HepG2 (cell line): ENCODE measurements around the gene HPDL. TPM values are rescaled to one million over a fixed set of nuclear protein-coding genes. Genes with fewer than 3 reads are reported as not detected.

Experiments
- ATAC-seq: fragments of 200-7000 bp; cut with Tn5 transposase; 3 replicates; pipeline ENCODE4 v1.9.1; 2020; ENCODE audit warnings: mild to moderate bottlenecking, moderate library complexity
- BruUV-seq: library from RNA; stranded (reverse); fragments of 400-500 nt; replicated peaks from 2 replicates; lab custom pipeline; 2021; lab: Mats Ljungman, UMichigan
- CTCF ChIA-PET: fragments of 300-600 bp; formaldehyde crosslinking; extraction: SDS; loops from one replicate; lab custom pipeline; 2021; ENCODE audit warnings: low total read pairs, inconsistent platforms, low intra/inter-chr PET ratio; lab: Yijun Ruan, JAX
- POLR2A ChIA-PET: fragments of 350-600 bp; sonication (Branson Sonifier 250); formaldehyde crosslinking; loops from one replicate; lab custom pipeline; 2020; ENCODE audit warnings: antibody characterized with exemption, inconsistent platforms; lab: Yijun Ruan, JAX
- DNase-seq: peaks from one replicate; pipeline ENCODE4 v3.0.0-alpha.2; 2015; ENCODE audit warnings: low spot score
- FAIRE-seq: peaks from 3 replicates; lab custom pipeline; 2011; peaks lifted over from hg19 to GRCh38; lab: Jason Lieb, UNC
- H2AFZ ChIP-seq: one replicate; pipeline ENCODE4 v1.6.1; 2011; ENCODE audit warnings: low read length, inconsistent platforms
- H3K27ac ChIP-seq: fragments of 300-600 bp; 3 replicates; pipeline ENCODE4 v1.8.0; 2011; ENCODE audit warnings: mixed run types, mild to moderate bottlenecking, mixed read lengths, low read length, inconsistent platforms; ENCODE audit not compliant: insufficient read depth; ENCODE audit errors: extremely low read length
- H3K27me3 ChIP-seq, 2 experiments: fragments of 200-600 bp in 1 of 2; 2 replicates in 1 of 2; 3 replicates in 1 of 2; pipeline versions ENCODE4 v1.6.0 to v1.8.0; 2011; ENCODE audit warnings: low read length in 2 of 2, mild to moderate bottlenecking in 2 of 2, moderate library complexity in 2 of 2, inconsistent platforms in 1 of 2; ENCODE audit not compliant: insufficient read depth in 2 of 2, control insufficient read depth in 1 of 2
- H3K36me3 ChIP-seq, 2 experiments: fragments of 200-600 bp in 1 of 2; replicated peaks in 1 of 2; 2 replicates in 1 of 2; 3 replicates in 1 of 2; pipeline versions ENCODE4 v1.5.1 to v1.8.0; 2011; ENCODE audit warnings: low read length in 2 of 2, inconsistent platforms in 1 of 2; ENCODE audit not compliant: insufficient read depth in 2 of 2, control insufficient read depth in 1 of 2
- H3K4me1 ChIP-seq: 2 replicates; pipeline ENCODE4 v1.5.1; 2012; ENCODE audit warnings: low read length, inconsistent platforms; ENCODE audit not compliant: insufficient read depth
- H3K4me2 ChIP-seq: 2 replicates; pipeline ENCODE4 v1.6.0; 2011; ENCODE audit warnings: low read depth, low read length, inconsistent platforms
- H3K4me3 ChIP-seq, 3 experiments: fragments of 200-600 bp in 1 of 3; sonication (generic), shearing (Covaris generic) in 1 of 3; replicated peaks in 1 of 3; 2 replicates each; pipeline ENCODE4 v1.5.1; 2011 to 2016; ENCODE audit warnings: low read length in 3 of 3, inconsistent platforms in 2 of 3, low read depth in 2 of 3, mild to moderate bottlenecking in 2 of 3, control low read depth in 1 of 3, mixed read lengths in 1 of 3; ENCODE audit not compliant: insufficient read depth in 1 of 3
- H3K79me2 ChIP-seq: one replicate; pipeline ENCODE4 v1.6.1; 2011; ENCODE audit warnings: low read length, inconsistent platforms; ENCODE audit not compliant: insufficient read depth
- H3K9ac ChIP-seq: 2 replicates; pipeline ENCODE4 v1.6.0; 2011; ENCODE audit warnings: mild to moderate bottlenecking, low read depth, low read length, inconsistent platforms; ENCODE audit not compliant: insufficient read depth
- H3K9me3 ChIP-seq: 2 replicates; pipeline ENCODE4 v1.5.1; 2012; ENCODE audit warnings: mild to moderate bottlenecking, low read length
- H4K20me1 ChIP-seq: 2 replicates; pipeline ENCODE4 v1.6.0; 2011; ENCODE audit warnings: inconsistent platforms, mild to moderate bottlenecking, low read length, moderate library complexity; ENCODE audit not compliant: insufficient read depth
- ETV5 ChIP-seq: IDR thresholded peaks from 2 replicates; pipeline ENCODE4 v1.6.1; 2018; ENCODE audit warnings: missing biosample characterization, missing genetic modification reagents, inconsistent platforms, borderline replicate concordance
- GFI1 ChIP-seq: sonication (generic); formaldehyde crosslinking; IDR thresholded peaks from 2 replicates; pipeline ENCODE4 v1.5.0; 2020; ENCODE audit warnings: missing genetic modification reagents, mild to moderate bottlenecking, borderline replicate concordance
- IKZF4 ChIP-seq: sonication (generic); formaldehyde crosslinking; IDR thresholded peaks from 2 replicates; pipeline ENCODE4 v1.5.1; 2020; ENCODE audit warnings: borderline replicate concordance, mild to moderate bottlenecking, low read depth, missing genetic modification reagents; ENCODE audit errors: not compliant biosample characterization
- KDM1A ChIP-seq: IDR thresholded peaks from 2 replicates; pipeline ENCODE4 v1.6.1; 2016; ENCODE audit warnings: missing compliant biosample characterization
- NR3C1 ChIP-seq: sonication (generic); formaldehyde crosslinking; IDR thresholded peaks from 2 replicates; pipeline ENCODE4 v1.4.0; 2020; ENCODE audit warnings: missing genetic modification reagents
- RFXANK ChIP-seq: IDR thresholded peaks from 2 replicates; pipeline ENCODE4 v1.6.1; 2016
- ZNF121 ChIP-seq: sonication (generic); formaldehyde crosslinking; IDR thresholded peaks from 2 replicates; pipeline ENCODE4 v1.5.0; 2020; ENCODE audit warnings: mild to moderate bottlenecking, missing genetic modification reagents
- WGBS: methylation state at CpG from one replicate; pipeline ENCODE4 v1.1.6; 2017; ENCODE audit warnings: low lambda C conversion rate; 5-methylcytosine and 5-hydroxymethylcytosine counted together
- in situ Hi-C: cut with HindIII; loops from 2 replicates; pipeline ENCODE4 v1.10.0; 2017; ENCODE audit warnings: low pct_unique_long_range_greater_than_20kb; ENCODE audit not compliant: extremely low pct_ligation_motif_present
- intact Hi-C: fragments of 100-400 bp; cut with micrococcal nuclease; formaldehyde crosslinking; loops from one replicate; pipeline ENCODE4 v1.10.0; 2022; ENCODE audit not compliant: unreplicated experiment
- polyA plus RNA-seq, 8 experiments: library from polyadenylated mRNA; depleted of rRNA in 3 of 8; stranded (reverse) in 7 of 8; unstranded in 1 of 8; fragments of >200 nt; fragmentation: Illumina TruSeq in 4 of 8; extraction: Trizol in 4 of 8; gene quantifications; 2 replicates each; pipeline versions ENCODE4 v1.2.1 to v1.2.3, GENCODE V29; 2011 to 2016; ENCODE audit warnings: low read depth in 4 of 8, missing spikeins in 1 of 8, mixed read lengths in 1 of 8; ENCODE audit not compliant: insufficient read depth in 1 of 8
- total RNA-seq, 5 experiments: library from RNA; depleted of rRNA; stranded (reverse); fragments of >200 nt; fragmentation: Illumina TruSeq; extraction: Trizol; gene quantifications; 2 replicates each; pipeline ENCODE4 v1.2.3, GENCODE V29; 2016; ENCODE audit warnings: low read depth in 1 of 5
- TF ChIP-seq, protein P1 (sequence below): sonication (generic); formaldehyde crosslinking; IDR thresholded peaks from 2 replicates; pipeline ENCODE4 v1.8.1; 2022; ENCODE audit warnings: mild to moderate bottlenecking, missing genetic modification reagents
- TF ChIP-seq, protein P2 (sequence below): sonication (generic); formaldehyde crosslinking; IDR thresholded peaks from 2 replicates; pipeline ENCODE4 v1.4.0; 2020; ENCODE audit warnings: missing genetic modification reagents
- TF ChIP-seq, protein P3 (sequence below): sonication (generic); formaldehyde crosslinking; conservative IDR thresholded peaks from 2 replicates; pipeline ENCODE4 v1.4.0; 2020; ENCODE audit warnings: mild to moderate bottlenecking, missing genetic modification reagents, moderate library complexity

Gene HPDL
- total and polyA plus RNA-seq, 2 of the 13 experiments (the other 11 are each of a cell fraction or from before 2014, with no cell fraction given): not detected

DNA sequence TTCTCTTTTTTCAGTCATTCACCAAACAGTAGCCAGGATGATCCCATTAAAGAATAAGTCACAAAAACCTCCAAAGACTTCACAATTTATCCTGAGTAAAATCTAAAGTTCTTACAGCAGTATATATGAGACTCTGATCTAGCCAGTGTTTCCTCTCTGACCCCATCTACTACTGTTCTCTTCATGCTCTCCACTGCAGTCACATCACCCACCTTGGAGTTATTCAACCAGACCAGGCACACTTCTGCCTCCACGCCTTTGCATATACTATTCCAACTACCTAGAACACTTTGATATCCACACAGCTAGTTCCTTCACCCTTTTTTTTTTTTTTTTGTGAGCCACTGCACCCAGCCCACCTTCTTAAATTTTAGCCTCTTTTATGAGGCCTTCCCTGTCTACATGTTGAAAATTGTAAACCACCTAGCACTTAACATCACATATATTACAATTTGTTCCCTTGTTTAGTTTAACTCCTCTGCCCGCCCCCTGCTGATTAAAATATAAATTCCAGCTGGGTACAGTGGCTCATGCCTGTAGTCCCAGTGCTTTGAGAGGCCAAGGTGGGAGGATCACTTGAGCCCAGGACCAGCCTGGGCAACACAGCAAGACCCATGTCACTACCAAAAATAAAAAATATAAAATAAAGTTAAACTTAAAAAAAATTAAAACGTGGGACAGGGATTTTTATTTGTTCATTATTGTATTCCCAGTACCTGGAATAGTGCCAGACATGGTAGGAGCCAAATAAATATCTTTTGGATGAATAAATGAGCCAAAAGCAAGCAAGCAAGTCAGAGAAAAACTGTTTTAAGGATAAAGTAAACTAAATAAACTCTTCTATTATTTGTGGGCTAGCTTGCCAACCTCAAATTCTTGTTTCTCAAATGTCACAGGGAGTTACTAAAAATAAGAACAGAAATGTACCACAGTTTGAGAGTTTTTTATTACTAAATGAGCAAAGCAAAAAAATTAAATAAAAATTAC is 48.7 kb downstream of the HPDL start:
- H3K4me2 ChIP-seq: no peak overlapping the region
- no peak for ATAC-seq
- H3K79me2 ChIP-seq: no peaks in the 10 kb centered on the region
- intact Hi-C loops: no loop called here
- 0 out of 2 replicates have a peak, but pooled peaks have one; percentile 20 for TF ChIP-seq ZNF121 (CRISPR knock-in tag)
- no peak for TF ChIP-seq IKZF4 (CRISPR knock-in tag)
- TF ChIP-seq, all 625 proteins: peak for 1
- POLR2A ChIA-PET: no interaction called here
- H3K4me3 ChIP-seq: no peak overlapping the region
- no peak for FAIRE-seq
- H3K9ac ChIP-seq: no peak overlapping the region
- no peaks in the 10 kb centered on the region; the same call in 1 of the 2 replicates for H3K4me1 ChIP-seq
- BruUV-seq: no TSS peak
- H3K27me3 ChIP-seq: no peaks in the 10 kb centered on the region
- DNase-seq: no peak
- CTCF ChIA-PET: no interaction called here
- H4K20me1 ChIP-seq: no peaks in the 10 kb centered on the region
- in situ Hi-C loops: no loop called here
- no peaks in the 10 kb centered on the region for H3K36me3 ChIP-seq
- no peak overlapping the region for H3K27ac ChIP-seq
- WGBS: 57% methylated on average over 3 of the region's 3 CpGs
- no peaks in the 10 kb centered on the region for H3K9me3 ChIP-seq
- H2AFZ ChIP-seq: no peak overlapping the region

DNA sequence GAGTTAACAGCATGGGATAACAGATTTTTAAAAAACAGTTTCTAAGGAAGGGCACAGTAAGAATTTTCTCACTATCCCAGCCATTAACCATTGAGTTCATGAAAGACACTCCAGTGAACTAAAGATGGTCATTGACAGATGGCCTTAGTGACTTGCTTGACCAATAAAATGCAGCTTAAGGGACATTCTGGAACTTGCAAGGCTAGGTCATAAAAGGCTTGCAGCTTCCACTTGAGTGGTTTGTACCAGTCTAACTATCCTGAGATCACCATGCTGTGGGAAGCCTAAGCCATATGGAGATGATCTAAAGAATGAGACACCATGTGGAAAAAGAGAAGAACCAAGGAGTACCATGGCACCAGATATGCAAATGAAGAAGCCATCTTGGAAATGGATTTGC is 51.5 kb downstream of the HPDL start:
- Histone ChIP-seq H3K27me3 (no peaks in the 10 kb centered on the region), H3K4me2 (no peak overlapping the region), H3K4me3 (no peak overlapping the region), H3K4me1 (peaks cover 9% of the 10 kb centered on the region), H3K9me3 (no peaks in the 10 kb centered on the region), H2AFZ (no peak overlapping the region), H3K36me3 (no peaks in the 10 kb centered on the region), H3K79me2 (no peaks in the 10 kb centered on the region), H3K27ac (no peak overlapping the region), H4K20me1 (no peaks in the 10 kb centered on the region), H3K9ac (no peak overlapping the region)
- ATAC-seq (no peak), DNase-seq (no peak), FAIRE-seq (no peak)
- in situ Hi-C loops (no loop called here), intact Hi-C loops (no loop called here)
- ChIA-PET CTCF (no interaction called here), POLR2A (no interaction called here)
- no TSS peak for BruUV-seq
- TF ChIP-seq, protein P1, sequence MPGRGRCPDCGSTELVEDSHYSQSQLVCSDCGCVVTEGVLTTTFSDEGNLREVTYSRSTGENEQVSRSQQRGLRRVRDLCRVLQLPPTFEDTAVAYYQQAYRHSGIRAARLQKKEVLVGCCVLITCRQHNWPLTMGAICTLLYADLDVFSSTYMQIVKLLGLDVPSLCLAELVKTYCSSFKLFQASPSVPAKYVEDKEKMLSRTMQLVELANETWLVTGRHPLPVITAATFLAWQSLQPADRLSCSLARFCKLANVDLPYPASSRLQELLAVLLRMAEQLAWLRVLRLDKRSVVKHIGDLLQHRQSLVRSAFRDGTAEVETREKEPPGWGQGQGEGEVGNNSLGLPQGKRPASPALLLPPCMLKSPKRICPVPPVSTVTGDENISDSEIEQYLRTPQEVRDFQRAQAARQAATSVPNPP (CRISPR knock-in tag): no peak
- TF ChIP-seq NR3C1 (CRISPR knock-in tag) (no peak), ETV5 (CRISPR knock-in tag) (no peak), RFXANK (CRISPR knock-in tag) (no peak), KDM1A (CRISPR knock-in tag) (no peak), GFI1 (no peak)
- TF ChIP-seq, protein P2, sequence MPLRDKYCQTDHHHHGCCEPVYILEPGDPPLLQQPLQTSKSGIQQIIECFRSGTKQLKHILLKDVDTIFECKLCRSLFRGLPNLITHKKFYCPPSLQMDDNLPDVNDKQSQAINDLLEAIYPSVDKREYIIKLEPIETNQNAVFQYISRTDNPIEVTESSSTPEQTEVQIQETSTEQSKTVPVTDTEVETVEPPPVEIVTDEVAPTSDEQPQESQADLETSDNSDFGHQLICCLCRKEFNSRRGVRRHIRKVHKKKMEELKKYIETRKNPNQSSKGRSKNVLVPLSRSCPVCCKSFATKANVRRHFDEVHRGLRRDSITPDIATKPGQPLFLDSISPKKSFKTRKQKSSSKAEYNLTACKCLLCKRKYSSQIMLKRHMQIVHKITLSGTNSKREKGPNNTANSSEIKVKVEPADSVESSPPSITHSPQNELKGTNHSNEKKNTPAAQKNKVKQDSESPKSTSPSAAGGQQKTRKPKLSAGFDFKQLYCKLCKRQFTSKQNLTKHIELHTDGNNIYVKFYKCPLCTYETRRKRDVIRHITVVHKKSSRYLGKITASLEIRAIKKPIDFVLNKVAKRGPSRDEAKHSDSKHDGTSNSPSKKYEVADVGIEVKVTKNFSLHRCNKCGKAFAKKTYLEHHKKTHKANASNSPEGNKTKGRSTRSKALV (CRISPR knock-in tag): no peak
- TF ChIP-seq, protein P3, sequence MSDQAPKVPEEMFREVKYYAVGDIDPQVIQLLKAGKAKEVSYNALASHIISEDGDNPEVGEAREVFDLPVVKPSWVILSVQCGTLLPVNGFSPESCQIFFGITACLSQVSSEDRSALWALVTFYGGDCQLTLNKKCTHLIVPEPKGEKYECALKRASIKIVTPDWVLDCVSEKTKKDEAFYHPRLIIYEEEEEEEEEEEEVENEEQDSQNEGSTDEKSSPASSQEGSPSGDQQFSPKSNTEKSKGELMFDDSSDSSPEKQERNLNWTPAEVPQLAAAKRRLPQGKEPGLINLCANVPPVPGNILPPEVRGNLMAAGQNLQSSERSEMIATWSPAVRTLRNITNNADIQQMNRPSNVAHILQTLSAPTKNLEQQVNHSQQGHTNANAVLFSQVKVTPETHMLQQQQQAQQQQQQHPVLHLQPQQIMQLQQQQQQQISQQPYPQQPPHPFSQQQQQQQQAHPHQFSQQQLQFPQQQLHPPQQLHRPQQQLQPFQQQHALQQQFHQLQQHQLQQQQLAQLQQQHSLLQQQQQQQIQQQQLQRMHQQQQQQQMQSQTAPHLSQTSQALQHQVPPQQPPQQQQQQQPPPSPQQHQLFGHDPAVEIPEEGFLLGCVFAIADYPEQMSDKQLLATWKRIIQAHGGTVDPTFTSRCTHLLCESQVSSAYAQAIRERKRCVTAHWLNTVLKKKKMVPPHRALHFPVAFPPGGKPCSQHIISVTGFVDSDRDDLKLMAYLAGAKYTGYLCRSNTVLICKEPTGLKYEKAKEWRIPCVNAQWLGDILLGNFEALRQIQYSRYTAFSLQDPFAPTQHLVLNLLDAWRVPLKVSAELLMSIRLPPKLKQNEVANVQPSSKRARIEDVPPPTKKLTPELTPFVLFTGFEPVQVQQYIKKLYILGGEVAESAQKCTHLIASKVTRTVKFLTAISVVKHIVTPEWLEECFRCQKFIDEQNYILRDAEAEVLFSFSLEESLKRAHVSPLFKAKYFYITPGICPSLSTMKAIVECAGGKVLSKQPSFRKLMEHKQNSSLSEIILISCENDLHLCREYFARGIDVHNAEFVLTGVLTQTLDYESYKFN (CRISPR knock-in tag): no peak
